ENCODE results near the gene ECHDC3.

Gene ECHDC3

GRCh38 chr10:11754620-11755019, 12.4 kb downstream of the ECHDC3 start:
- DNase-seq: no peak

GRCh38 chr10:11755512-11756263, 13.5 kb downstream of the ECHDC3 start:
- DNase-seq: no peak

GRCh38 chr10:11756766-11757315, 14.7 kb downstream of the ECHDC3 start:
- no peak for DNase-seq

DNA sequence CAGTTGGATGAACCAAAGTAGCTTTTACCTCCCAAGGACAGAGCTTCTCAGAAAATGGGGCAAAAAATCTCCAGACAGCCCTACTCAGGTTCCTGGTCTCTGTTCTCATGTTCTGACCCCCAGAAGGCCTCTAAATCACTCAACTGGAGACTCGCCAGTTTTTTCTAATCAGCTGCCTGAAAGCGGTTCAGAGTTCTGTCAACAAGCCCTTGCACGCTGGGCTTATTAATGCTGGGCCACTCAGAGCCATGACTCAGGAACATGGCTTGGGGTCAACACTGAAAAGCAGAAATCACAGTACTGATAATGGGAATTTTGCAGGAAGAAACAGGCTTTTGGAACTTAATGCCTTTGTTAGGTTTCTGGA, 15.3 kb downstream of the ECHDC3 start:
- peak in 1 of 2 experiments; percentile 2 for DNase-seq

DNA sequence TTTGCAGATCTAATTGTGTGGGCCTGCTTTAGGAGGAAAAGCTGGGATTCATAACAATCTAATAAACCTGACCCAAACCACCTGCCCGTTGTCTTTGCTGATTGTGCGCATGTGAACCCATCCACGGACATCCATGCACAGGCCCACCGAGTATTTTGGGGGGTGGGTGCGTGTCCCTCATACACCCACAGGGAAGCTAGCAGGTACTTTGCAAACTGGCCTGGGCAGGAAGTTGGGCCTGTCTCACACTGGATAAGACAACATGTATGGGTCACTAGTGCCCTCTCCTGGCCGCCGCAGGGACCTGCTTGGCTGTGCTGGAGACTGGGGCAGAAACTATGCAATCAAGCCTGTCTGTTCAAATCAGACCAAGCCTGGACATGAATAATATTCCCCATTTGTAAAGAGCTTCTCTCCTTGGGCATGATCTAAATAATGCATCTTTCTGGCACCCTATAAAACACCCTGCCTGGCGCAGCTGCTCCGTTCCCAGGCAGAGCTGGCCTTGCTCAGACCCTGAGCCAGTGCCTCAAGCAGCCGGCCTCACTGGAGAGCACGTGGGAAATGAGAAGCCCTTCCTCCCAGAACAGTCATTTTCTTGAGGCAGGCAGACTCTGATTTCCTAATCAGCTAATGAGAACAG, 15.8 kb downstream of the ECHDC3 start:
- peak; percentile 46 to 71 for DNase-seq

DNA sequence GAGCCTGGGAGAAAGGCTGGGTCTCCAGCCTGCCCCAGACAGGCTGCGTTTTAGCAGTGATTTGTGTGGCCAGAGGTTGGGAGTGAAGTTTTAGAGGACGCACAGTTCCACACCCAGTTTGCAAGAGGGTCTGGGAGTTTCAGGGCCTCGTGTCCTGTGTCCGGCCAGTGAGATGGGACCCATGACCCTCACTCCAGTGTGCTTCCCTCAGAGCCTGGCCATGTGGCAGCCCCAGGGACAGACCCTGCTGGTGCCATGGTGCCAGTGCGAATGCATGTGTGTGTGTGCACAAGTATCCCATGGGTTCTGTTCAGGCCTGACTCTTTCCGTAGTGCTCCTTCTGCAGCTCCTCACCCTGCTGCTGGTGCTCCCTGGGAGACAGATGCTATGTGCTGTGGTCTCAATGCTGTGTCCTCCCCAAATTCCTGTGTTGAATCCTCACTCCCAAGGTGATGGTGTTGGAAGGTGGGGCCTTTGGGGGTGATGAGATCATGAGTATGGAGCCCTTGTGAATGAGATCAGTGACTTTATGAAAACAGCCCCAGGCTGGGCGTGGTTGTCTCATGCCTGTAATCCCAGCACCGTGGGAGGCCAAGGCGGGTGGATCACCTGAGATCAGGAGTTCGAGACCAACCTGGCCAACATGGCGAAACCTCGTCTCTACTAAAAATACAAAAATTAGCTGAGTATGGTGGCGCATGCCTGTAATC, 16.5 kb downstream of the ECHDC3 start:
- no peak for DNase-seq

GRCh38 chr10:11759347-11759746, 17.2 kb downstream of the ECHDC3 start:
- DNase-seq: no peak

DNA sequence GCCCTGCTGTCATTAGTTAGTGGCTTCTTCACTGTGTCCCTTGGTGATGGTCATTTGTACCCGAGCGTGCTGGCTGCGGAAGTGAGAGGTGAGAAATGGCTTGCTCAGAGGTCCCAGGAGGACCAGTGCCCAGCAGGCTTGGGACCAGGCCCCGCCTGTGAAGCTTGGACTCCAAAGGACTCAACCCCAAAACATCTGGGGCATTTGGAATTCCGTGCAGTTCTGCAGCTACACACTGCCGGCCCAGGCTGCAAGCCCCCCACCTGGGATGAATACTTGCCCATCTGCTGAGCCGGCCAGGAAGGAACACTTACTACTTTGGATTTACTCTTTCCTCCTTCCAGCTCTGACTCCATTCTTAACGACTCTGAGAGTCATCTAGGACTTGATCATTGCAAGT, 18.0 kb downstream of the ECHDC3 start:
- DNase-seq: no peak

- no peak for DNase-seq
Measured at GRCh38 chr10:11760861-11761260, 18.7 kb downstream of the ECHDC3 start.

DNA sequence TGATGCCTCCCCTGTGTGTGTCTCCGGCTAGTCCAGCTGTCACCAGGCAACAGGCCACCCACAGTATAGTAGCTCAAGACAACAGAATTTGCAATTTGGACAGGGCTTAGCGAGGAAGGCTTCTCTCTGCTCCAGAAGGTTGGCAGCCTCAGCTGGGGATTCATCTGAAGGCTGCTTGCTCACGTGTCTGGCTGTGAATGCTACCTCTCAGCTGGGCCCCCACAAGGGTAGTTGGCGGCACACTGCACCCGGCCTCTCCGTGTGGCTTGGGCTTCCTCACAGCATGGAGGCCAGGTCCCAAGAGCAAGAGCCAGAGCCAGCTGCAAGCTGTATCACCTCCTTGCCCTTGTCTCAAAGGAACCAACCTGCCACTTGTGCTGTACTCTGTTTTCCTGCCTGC, 19.2 kb downstream of the ECHDC3 start:
- DNase-seq: no peak

GRCh38 chr10:11762706-11763500, 20.7 kb downstream of the ECHDC3 start:
- DNase-seq: no peak

GRCh38 chr10:11763501-11763861, 21.3 kb downstream of the ECHDC3 start:
- DNase-seq: no peak

- no peak for DNase-seq
Measured at GRCh38 chr10:11765141-11765540, 23.0 kb downstream of the ECHDC3 start.

DNA sequence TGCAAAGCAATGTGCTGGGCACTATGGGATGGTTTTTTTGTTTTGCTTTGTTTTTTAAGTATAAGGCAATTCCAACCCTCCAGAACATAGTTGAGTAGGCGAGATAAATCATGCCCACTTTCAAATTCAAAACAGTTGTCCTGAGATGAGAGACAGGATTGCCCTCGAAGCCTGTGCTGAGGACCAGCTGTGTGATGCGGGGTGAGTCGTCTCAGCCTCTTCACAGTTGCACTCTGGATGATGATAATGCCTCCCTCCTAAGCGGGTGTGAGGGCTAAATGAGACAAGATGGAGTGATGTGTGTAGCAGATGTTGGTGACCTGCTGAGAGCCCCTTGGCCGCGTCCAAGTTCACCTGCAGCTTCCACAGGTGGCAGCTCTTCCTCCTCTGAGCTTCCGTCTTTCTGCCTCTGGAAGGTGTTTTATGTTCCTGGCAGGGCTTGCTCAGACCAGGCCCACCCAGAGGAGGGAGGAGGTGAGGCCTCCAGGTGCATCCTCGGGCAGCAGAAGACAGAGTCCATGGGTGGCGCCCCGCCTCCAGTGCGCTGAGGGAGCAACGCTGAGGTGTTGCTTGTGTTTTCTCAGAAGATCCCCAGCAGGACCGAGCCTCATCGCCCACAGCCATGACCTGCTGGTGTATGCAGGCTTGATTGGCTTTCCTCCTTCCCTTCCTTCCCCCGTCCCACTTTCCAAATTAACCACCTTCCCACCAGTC, 30.6 kb downstream of the ECHDC3 start:
- no peak for DNase-seq

DNA sequence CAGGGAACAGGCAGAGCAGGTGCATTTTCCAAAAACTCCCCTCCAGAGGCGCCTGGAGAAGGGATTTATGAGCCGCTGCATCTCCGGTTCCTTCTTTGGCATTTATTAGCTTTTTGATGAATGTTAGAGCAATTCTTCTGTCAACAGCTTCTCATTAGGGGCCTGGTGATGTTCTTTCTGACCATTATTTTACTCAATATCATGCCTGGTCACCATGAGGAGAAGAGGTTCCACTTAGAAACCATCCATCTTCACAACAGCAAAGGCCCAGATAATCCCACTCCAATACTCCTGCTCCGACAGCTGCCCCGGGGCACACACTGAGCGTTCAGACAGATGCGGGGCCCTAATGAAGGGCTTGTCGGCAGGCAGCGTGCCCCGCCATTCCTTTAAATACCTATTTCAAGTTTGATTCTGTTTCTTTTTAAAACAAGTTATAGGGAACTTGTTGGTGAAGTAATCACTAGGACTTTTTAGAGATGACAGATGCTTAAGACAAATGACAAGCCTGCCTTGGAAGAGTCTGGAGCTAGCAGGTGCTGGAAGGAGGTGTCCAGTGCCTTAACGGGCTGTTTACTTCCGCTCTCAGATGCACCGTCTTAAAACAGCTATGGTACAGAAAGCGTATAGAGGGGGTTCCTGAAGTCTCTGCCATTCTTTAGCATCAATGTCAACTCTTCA, 31.7 kb downstream of the ECHDC3 start:
- no peak for DNase-seq

GRCh38 chr10:11775412-11775811, 33.2 kb downstream of the ECHDC3 start:
- DNase-seq: no peak

DNA sequence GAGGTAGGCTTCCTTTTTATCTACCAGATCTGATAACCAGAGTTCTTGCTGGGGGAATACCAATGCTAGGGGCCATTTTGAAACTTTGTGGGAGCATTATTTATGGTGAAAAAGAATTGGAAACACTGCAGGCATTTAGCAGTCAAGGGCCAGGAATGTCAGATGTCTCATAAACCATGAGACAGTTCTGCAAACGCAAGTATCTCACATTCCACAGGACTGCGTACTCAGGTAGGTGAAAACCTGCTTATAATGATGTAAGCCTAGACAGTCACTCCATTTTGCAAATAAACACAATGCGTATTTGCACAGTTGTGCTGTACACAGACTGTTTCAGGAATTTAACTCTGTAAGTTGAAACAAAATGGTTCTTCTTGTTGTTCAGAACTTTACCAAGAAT, 33.9 kb downstream of the ECHDC3 start:
- no peak for DNase-seq

DNA sequence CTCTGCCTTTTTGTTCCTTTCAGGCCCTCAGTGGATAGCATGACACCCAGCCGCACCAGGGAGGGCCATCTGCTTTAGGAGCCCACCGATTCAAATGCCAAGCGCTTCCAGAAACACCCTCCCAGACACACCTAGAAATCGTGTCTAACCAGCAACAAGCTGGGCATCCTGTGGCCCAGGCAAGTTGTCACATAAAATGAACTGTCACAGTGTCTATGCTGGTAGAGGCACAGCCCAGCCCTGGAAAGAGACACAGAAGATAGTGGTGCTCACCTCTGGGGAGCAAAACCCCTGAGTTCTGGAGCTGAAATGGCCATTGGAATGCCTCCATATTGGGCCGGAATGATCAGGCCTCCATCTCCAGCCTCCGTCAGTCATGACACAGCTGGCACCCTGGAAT, 38.9 kb downstream of the ECHDC3 start:
- no peak for DNase-seq

DNA sequence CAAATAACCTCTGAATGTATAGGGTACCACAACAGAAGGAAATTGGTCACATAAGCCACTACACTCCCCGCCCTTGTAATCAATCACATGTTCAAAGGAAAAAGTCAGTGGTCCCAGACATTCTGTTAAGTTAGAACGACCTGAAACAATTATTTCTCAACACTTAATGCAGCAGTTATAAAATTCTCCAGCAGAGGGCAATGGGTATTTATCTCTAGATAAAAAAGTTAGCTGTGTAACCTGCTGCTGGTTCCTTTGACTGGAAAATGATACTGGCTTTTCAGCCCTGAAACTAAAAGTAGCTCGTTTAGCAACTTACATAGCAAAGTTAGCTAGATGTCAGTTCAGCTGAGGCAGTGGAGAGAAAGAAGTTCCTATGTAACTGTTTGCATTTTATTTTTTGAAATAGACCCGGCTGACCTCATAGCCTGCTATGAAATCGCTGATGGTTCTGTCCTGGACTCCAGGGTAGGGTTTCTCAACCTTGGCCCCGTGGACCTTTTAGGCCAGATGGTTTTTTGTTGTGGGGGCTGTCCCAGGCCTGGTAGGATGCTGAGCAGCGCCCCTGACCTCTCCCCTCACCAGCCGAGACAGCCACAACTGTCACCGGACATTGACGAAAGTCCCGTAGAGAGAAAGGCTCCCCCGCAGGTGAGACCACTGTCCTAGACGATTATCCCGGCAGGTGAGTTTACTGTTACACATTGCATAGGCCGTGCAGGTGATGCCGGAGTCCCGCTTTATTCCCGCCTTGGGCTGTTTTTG, 40.8 kb downstream of the ECHDC3 start:
- DNase-seq: peak; percentile 29 to 71

GRCh38 chr10:11783558-11783865, 41.3 kb downstream of the ECHDC3 start:
- DNase-seq: no peak

DNA sequence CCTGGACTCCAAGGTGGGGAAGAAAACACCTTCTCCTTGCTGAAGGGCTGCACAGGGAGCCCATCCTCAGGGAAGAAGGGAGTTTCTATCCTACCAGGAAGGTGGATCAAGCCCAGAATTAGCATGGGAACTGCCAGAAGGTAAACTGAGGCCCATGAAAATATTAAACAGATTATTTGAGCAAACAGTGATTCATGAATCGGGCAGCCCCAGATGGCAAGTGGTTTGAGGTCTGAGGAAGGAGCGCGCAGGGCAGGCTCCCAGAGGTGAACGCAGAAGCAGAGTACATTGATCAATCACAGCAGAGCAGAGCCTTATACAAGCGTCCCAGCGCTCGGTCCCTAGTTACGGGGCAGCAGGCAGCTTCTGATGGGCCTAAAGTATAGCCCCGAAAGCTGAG, 45.2 kb downstream of the ECHDC3 start:
- DNase-seq: no peak
